HG03064 (cell line): Measurements from ENCODE around the gene CX3CR1.
"Not testable (repeated sequence)": the region's sequence is repeated elsewhere in the genome, so short reads cannot be mapped to it uniquely, and the experiment has no call there.

Source experiments
- ATAC-seq: cut with Tn5 transposase; IDR thresholded peaks from one replicate; pipeline ENCODE4 v1.9.1; 2021; ENCODE audit warnings: low read depth; ENCODE audit not compliant: unreplicated experiment

The CX3CR1 gene

GRCh38 chr3:39279745-39280517 is at the start of gene CX3CR1:
CX3CR1 (minus strand) TSS chr3:39280036; CDS start chr3:39266509, 13,527 bp downstream.
- ATAC-seq = no peak

GRCh38 chr3:39329493-39329892 is 49.7 kb upstream of the CX3CR1 start, which contains the start of gene CCR8:
CCR8 (plus strand) TSS chr3:39329709; CDS start chr3:39332332, 2,623 bp downstream.
- no peak for ATAC-seq

GRCh38 chr3:39327746-39328349 is 48.0 kb upstream of the CX3CR1 start:
- ATAC-seq = no peak

- ATAC-seq = no peak
These were observed 47.4 kb upstream of the CX3CR1 start for GRCh38 chr3:39327053-39327745.

- ATAC-seq = no peak
These were observed 45.4 kb upstream of the CX3CR1 start for GRCh38 chr3:39325236-39325635.

GRCh38 chr3:39323494-39323893 is 43.7 kb upstream of the CX3CR1 start:
- ATAC-seq = no peak

- no peak for ATAC-seq
These were observed 43.1 kb upstream of the CX3CR1 start for GRCh38 chr3:39322936-39323335.

GRCh38 chr3:39322209-39322715 is 42.4 kb upstream of the CX3CR1 start:
- not testable (repeated sequence) for ATAC-seq

GRCh38 chr3:39321574-39321983 is 41.7 kb upstream of the CX3CR1 start:
- ATAC-seq = not testable (repeated sequence)

GRCh38 chr3:39319249-39319648 is 39.4 kb upstream of the CX3CR1 start:
- no peak for ATAC-seq

GRCh38 chr3:39318301-39318700 is 38.5 kb upstream of the CX3CR1 start:
- no peak for ATAC-seq

- ATAC-seq = no peak
These were observed 37.8 kb upstream of the CX3CR1 start for GRCh38 chr3:39317571-39318169.

GRCh38 chr3:39315420-39315819 is 35.6 kb upstream of the CX3CR1 start:
- no peak for ATAC-seq

- no peak for ATAC-seq
These were observed 33.5 kb upstream of the CX3CR1 start for GRCh38 chr3:39313289-39313688.

GRCh38 chr3:39302178-39302577 is 22.3 kb upstream of the CX3CR1 start:
- ATAC-seq = no peak

- no peak for ATAC-seq
These were observed 19.4 kb upstream of the CX3CR1 start for GRCh38 chr3:39299279-39299678.

- no peak for ATAC-seq
These were observed 16.6 kb upstream of the CX3CR1 start for GRCh38 chr3:39296197-39297077.

- ATAC-seq = peak; percentile 86
These were observed 15.4 kb upstream of the CX3CR1 start for GRCh38 chr3:39295184-39295775.

GRCh38 chr3:39294446-39295183 is 14.8 kb upstream of the CX3CR1 start:
- ATAC-seq = no peak
